ENCODE measurements around the gene MEGF11.

The MEGF11 gene

DNA sequence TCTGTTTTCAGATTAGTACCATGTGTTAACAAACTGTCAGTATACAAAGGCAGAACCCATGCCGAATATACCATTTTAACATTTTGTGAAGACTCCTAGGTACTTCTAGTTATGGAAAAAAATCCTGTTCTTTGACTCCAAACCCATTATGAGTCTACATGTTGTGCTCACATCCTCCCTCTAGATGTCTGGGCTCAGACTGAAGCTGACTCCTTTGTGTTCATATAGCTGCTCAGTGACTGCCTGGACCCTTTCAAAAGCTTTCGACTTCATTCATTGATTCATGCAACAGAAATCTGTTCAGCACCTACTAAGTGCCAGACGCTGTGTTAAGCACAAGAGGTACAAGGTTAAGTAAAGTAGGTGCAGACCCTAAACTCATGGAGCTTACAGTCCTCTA is 60.5 kb downstream of the MEGF11 start:
- Mint-ChIP-seq H3K4me1 (peaks cover 3% of the 10 kb centered on the region), H3K36me3 (no peaks in the 10 kb centered on the region), H3K9me3 (no peaks in the 10 kb centered on the region), H3K4me3 (no peak overlapping the region), H3K27ac (no peak overlapping the region), H3K27me3 (peaks cover 13% of the 10 kb centered on the region)
- DNase-seq (ENCODE audit: low spot score in 2 of 2) (no peak), ATAC-seq (ENCODE audit: low read depth) (no peak)

DNA sequence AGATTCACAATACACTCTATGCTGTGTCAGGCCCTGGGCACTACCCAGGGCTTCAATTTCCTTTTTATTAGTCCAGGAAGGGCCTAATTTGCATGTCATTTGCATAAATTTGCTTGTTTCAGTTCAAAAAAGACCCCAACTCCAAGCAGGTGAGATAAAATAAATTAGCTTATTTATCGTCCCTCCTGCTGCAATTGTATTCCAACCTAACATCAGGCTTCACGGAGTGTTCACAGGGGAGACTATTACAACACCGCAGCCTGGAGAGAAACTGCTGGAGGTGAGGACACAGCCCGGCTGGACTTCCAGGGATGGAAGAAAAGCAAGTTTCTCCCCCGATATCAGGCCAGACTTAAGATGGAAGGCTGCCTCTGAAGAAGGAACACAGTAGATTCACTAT is 62.8 kb downstream of the MEGF11 start:
- Mint-ChIP-seq H3K27me3 (peaks cover 13% of the 10 kb centered on the region), H3K36me3 (no peaks in the 10 kb centered on the region), H3K4me3 (no peak overlapping the region), H3K27ac (no peak overlapping the region), H3K4me1 (peaks cover 3% of the 10 kb centered on the region), H3K9me3 (no peaks in the 10 kb centered on the region)
- no peak for DNase-seq (ENCODE audit: low spot score in 2 of 2)
- no peak for ATAC-seq (ENCODE audit: low read depth)

DNA sequence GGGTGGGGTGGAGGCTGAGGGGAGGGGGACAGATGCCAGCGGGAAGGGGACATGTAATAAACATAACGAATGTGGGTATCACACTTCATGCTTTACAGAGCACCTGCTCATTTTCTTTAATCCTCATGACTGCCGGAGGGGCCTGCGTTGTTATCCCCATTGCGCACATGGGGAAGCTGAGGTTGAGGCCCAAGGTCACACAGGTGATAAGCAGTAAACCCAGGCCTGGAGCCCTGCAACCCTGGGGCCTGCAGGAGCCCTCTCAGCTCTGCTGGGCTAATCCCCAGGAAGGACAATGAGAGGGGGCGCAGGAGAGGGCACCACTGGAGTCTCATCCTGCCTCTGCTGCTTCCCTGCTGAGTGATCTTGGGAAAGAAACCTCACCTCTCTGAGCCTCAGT is 64.3 kb downstream of the MEGF11 start:
- peaks cover 22% of the 10 kb centered on the region for H3K27me3 Mint-ChIP-seq
- no peak overlapping the region for H3K27ac Mint-ChIP-seq
- H3K9me3 Mint-ChIP-seq = no peaks in the 10 kb centered on the region
- no peak for DNase-seq (ENCODE audit: low spot score in 2 of 2)
- peaks cover 3% of the 10 kb centered on the region for H3K4me1 Mint-ChIP-seq
- no peak overlapping the region for H3K4me3 Mint-ChIP-seq
- no peak for ATAC-seq (ENCODE audit: low read depth)
- H3K36me3 Mint-ChIP-seq = no peaks in the 10 kb centered on the region

DNA sequence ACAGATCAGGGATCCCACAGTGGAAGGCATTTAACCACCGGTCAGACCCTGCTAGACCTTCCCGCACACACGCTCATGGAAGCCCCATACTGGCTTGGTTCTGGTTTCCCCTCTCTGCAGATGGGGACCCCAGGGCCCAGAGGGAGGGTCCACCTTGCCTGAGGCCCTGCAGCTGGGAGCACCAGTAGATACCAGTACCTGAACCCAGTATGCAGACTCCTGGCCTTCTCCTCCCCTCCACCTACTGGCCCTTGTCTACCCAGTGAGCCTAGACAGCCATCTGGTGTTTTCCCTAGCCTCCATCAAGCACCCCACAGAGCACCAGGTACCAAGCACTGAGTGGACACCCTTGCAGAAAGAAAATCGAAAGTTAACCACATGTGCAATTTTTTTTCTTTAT is 65.1 kb downstream of the MEGF11 start:
- peaks cover 3% of the 10 kb centered on the region for H3K4me1 Mint-ChIP-seq
- no peak overlapping the region for H3K4me3 Mint-ChIP-seq
- DNase-seq (ENCODE audit: low spot score in 2 of 2) (no peak), ATAC-seq (ENCODE audit: low read depth) (no peak)
- H3K36me3 Mint-ChIP-seq = no peaks in the 10 kb centered on the region
- H3K27ac Mint-ChIP-seq = no peak overlapping the region
- peaks cover 25% of the 10 kb centered on the region for H3K27me3 Mint-ChIP-seq
- H3K9me3 Mint-ChIP-seq = no peaks in the 10 kb centered on the region

DNA sequence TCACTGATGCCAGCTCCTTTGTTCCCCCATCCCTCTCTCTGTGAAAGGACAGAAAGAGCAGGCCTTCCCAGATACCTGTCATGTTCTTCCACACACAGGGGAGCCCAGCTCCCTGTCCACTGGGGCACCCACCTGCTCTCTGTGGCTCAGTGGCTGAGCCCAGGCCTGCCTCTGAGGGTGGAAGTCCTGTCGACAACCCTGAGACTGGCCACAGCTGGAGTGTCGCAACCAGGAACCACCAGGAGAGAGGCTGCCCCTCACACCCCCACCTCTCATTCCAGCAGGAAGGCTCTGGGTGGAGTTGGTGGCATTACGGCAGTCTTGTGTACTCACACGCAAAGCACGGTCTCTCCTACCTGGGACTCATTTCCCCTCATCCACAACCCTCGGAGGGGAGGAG is 66.3 kb downstream of the MEGF11 start:
- Mint-ChIP-seq H3K4me1 (peaks cover 3% of the 10 kb centered on the region), H3K36me3 (no peaks in the 10 kb centered on the region), H3K9me3 (no peaks in the 10 kb centered on the region), H3K27ac (no peak overlapping the region), H3K27me3 (peaks cover 27% of the 10 kb centered on the region), H3K4me3 (no peak overlapping the region)
- ATAC-seq (ENCODE audit: low read depth) (no peak), DNase-seq (ENCODE audit: low spot score in 2 of 2) (no peak)

DNA sequence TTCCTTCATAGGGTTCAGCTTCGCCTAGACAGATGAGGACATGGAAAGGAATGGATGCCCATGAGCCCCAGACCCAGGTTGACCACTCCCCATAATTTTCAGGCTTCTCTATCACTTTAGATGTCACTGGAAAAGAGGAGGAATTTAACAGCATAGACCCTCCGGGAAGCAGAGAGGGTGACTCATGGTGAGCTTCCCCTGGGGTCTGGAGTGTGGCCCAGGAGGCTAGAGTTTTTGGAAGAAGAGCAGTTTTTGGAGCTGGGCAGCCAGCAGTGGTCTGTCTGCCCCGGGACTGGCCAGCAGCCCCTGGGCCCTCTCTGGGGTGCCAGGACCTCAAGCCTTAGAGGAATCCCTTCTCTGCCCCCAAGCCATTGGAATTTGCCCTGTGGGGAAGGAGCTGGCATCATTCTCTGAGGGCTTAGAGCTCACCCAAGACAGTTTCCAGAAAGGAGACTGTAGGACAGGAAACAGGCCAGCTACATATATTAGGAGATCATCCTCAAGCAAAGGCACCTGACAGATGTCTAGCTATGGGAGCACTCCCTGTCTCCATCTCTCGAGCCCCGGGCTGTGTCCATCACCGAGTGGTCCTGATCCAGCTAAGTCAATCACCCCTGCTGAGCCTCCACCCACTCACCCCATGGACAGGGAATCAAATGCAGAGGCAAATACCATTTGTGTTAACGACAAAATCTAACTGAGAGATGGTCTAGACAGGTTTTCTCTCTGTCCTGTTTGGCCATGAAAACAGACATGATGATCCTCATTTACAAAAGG is 67.3 kb downstream of the MEGF11 start:
- Mint-ChIP-seq H3K27me3 (peaks cover 31% of the 10 kb centered on the region), H3K27ac (no peak overlapping the region), H3K9me3 (no peaks in the 10 kb centered on the region), H3K36me3 (no peaks in the 10 kb centered on the region), H3K4me3 (no peak overlapping the region), H3K4me1 (peaks cover under 1% of the 10 kb centered on the region)
- ATAC-seq (ENCODE audit: low read depth) = no peak
- DNase-seq (ENCODE audit: low spot score in 2 of 2) = no peak

DNA sequence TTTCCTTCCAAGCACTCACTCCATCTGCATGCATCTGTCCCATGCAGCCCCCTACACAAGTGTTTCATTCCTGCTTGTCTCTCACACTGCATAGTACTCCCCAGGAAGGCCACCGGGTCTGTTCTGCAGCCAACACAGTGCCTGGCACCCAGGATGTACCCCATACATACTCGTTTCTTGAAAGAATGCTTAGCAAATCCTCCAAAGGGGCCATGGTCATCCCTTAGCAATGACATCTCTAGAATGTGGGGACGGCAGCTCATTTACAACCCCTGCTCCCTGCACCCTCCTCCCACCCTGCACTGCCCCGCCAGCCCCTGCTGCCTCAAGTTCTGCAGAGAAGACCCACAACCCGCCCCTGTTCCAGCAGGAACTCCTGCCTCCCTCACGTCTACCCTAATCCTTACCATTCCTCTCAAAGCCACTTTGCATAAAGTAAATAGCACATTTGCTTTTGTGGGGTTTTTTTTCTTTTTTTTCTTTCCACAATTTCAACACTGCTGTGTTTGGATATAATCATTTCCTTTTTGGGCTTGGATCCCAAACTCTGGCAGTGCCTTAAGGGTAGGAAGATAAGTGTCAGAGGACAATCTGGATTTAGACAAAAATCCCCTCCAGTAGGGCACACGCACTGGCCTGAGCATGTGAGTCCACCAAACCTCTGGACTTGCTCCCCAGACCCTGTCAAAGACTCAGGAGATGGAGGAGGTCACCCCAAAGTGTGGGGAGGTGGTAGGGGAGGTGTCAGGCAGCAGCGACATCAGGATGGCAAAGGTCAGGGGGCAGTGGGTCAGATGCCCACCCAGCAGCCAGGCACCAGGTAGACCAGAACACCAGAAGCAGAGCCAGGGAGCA is 68.4 kb downstream of the MEGF11 start:
- Mint-ChIP-seq H3K4me3 (no peak overlapping the region), H3K9me3 (no peaks in the 10 kb centered on the region), H3K36me3 (no peaks in the 10 kb centered on the region), H3K27me3 (peaks cover 34% of the 10 kb centered on the region), H3K27ac (no peak overlapping the region), H3K4me1 (no peaks in the 10 kb centered on the region)
- ATAC-seq (ENCODE audit: low read depth) = no peak
- no peak for DNase-seq (ENCODE audit: low spot score in 2 of 2)

DNA sequence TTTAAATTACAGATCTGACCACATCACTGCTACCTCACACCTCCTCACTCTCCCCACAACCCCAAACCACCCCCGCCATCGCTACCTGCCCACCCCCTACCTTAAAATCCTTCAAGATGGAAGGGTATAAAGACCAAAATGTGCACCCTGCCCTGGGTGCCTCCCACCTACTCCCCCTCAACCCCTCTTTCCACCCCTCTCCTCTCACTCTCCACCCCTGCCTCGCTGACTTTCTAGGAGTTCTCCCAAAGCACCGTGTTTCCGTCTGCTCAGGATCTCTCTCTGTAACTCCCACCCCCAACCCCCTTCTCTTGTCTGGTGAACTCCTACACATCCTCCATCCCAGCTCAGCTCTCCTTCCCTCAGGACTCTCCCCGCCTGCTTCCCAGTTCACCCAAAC is 69.1 kb downstream of the MEGF11 start:
- H3K27me3 Mint-ChIP-seq = peaks cover 35% of the 10 kb centered on the region
- no peak for ATAC-seq (ENCODE audit: low read depth)
- no peaks in the 10 kb centered on the region for H3K9me3 Mint-ChIP-seq

DNA sequence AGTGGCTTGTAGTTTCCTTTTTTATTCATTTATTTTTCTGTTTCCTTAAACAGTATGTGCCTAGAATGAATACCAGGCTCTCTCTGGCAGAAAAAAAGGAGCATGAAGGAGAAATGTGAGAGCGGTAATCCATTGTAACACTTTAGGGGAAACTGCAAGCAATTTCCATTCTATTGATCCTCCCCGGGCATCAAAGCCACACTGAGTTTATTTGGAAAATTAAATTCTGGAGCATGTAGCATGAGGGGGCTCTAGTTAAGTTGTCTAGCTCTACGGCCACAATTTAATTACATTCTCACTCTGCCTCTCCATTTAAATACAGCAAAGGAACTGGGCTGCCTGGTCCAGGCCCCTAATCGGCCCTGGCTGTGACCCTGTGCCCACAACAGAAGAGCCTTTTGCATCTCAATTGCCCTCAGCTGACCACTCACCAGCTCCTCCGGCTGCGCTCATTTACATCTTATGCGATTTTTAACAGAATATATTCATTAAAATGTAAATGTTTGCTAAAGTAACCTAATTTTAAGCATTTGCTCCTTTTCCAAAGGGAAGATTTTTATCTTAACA is 72.9 kb downstream of the MEGF11 start:
- H3K36me3 Mint-ChIP-seq = no peaks in the 10 kb centered on the region
- H3K27ac Mint-ChIP-seq = no peak overlapping the region
- no peak for DNase-seq (ENCODE audit: low spot score in 2 of 2)
- H3K4me1 Mint-ChIP-seq = peaks cover 7% of the 10 kb centered on the region
- peaks cover 27% of the 10 kb centered on the region for H3K27me3 Mint-ChIP-seq
- H3K4me3 Mint-ChIP-seq = no peak overlapping the region
- H3K9me3 Mint-ChIP-seq = no peaks in the 10 kb centered on the region
- ATAC-seq (ENCODE audit: low read depth) = no peak

More for the DNA sequence above, 69.1 kb downstream of the MEGF11 start:
- no peak overlapping the region for H3K4me3 Mint-ChIP-seq
- DNase-seq (ENCODE audit: low spot score in 2 of 2) = no peak
- H3K4me1 Mint-ChIP-seq = no peaks in the 10 kb centered on the region
- H3K27ac Mint-ChIP-seq = no peak overlapping the region
- H3K36me3 Mint-ChIP-seq = no peaks in the 10 kb centered on the region

DNA sequence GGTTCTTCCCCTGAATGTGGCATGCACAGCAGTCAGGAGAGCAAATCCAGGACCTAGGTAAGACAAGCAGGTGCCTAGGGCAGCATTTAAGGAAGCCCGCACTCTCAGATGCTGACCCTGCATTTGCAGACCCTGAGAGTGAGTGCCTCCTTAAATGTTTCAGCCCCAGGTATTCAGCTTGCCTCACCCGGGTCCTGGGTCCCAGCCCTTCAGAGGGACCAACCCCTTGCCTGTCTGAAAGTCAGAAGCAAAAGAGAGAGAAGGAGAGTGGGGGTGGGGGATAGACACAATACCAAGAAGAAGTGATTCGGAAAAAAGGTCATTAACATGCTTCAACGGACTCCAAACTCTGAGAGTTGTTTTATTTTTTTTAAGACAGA is 75.0 kb downstream of the MEGF11 start:
- Mint-ChIP-seq H3K27ac (no peak overlapping the region), H3K4me1 (peaks cover 7% of the 10 kb centered on the region), H3K27me3 (peaks cover 19% of the 10 kb centered on the region), H3K36me3 (no peaks in the 10 kb centered on the region), H3K4me3 (no peak overlapping the region), H3K9me3 (no peaks in the 10 kb centered on the region)
- ATAC-seq (ENCODE audit: low read depth) = no peak
- DNase-seq (ENCODE audit: low spot score in 2 of 2) = no peak

DNA sequence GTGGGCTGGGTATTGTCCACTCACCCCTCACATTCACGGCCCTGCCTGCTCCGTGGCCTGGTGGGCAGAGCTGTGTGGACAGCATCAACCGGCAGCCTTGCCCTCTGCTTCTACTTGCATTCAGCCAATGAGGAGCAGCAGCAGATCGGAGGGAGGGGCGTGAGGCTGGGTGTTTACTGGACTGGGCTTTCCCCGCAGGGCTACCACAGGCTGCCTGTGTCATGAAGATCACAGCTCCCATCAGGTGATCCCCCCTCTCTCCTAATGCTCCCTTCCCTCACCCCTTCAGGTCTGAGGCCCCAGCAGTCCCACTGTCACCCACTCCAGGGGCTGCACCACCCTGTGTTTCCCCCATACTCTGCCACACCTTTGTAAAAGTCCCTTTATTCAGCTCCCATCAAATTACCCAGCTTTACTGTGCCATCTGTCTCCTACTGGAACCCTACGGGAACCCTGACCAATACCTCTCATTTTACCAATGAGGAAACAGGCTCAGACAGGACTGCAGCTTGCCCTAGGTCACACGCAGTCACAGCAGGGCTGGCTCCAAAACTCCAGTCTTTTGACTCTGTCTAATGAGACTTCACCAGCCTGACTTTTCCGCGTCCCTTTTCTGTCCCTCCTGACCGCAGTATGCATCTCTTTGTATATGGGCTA is 81.1 kb downstream of the MEGF11 start:
- Mint-ChIP-seq H3K27me3 (peaks cover 16% of the 10 kb centered on the region), H3K4me1 (no peaks in the 10 kb centered on the region), H3K27ac (no peak overlapping the region), H3K4me3 (no peak overlapping the region), H3K36me3 (peaks cover 1% of the 10 kb centered on the region), H3K9me3 (no peaks in the 10 kb centered on the region)
- DNase-seq (ENCODE audit: low spot score in 2 of 2) (no peak), ATAC-seq (ENCODE audit: low read depth) (no peak)

DNA sequence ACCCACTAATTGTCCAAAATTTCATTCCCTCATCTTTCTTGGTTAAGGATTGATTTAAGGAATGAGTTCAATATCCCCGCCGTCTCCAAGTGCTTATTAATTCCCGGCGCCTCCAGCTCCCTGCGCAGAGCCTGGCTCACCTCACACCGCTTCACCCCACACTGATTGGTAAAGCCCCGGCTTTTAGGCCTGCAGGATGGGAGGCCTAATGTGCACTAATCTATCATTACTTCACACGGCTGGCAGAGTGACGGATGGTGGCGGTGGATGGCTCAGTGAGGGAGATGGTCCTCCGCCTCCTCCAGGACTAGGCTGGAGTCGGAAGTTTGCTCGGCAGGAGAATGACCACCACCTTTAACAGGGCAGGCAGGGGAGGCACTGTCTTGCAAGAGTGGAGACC is 81.7 kb downstream of the MEGF11 start:
- H3K9me3 Mint-ChIP-seq = no peaks in the 10 kb centered on the region
- no peak overlapping the region for H3K27ac Mint-ChIP-seq
- peaks cover 1% of the 10 kb centered on the region for H3K36me3 Mint-ChIP-seq
- no peak overlapping the region for H3K4me3 Mint-ChIP-seq
- no peaks in the 10 kb centered on the region for H3K4me1 Mint-ChIP-seq
- ATAC-seq (ENCODE audit: low read depth) (no peak), DNase-seq (ENCODE audit: low spot score in 2 of 2) (no peak)
- peaks cover 16% of the 10 kb centered on the region for H3K27me3 Mint-ChIP-seq

DNA sequence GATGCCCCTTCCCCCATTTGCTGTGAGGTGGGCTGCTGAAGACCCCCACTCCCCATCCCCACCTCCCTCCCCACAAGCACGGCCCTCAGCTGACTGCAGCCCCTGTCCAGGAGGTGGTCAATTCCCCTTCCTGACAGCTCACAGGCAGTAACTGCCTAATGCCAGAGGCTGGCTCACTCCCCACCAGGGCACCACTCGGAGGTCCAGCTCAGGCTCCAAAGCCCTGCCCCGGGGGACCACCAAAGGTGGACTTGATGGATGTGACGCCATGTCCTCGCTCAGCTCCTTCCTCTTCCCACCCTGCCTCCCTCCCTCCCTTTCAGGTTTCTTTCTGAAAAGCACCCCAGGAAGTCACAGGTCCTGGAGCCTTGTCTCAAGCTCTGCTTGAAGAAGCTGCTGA is 82.8 kb downstream of the MEGF11 start:
- DNase-seq (ENCODE audit: low spot score in 2 of 2) = no peak
- Mint-ChIP-seq H3K4me3 (no peak overlapping the region), H3K9me3 (no peaks in the 10 kb centered on the region), H3K36me3 (peaks cover 1% of the 10 kb centered on the region), H3K4me1 (no peaks in the 10 kb centered on the region), H3K27ac (no peak overlapping the region), H3K27me3 (peaks cover 20% of the 10 kb centered on the region)
- no peak for ATAC-seq (ENCODE audit: low read depth)

DNA sequence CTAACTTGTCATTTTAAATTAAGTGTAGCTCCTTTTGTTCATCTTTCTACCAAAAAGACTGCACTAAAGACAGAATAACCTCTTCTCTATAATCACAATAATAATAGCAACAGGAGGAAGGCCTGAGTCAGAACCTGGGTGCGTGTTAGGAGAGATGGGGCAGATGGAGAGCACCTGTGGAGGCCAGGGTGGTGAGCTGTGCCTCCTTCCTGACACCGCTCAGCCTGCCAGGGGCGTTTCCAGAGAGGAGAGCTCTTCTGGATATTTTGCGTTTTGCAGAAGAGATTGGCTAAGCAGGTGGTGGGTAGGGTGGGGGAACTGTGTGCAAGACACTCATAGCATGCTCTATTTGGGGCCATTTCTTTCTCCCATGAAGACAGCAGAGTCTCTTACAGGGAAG is 83.5 kb downstream of the MEGF11 start:
- Mint-ChIP-seq H3K27ac (no peak overlapping the region), H3K36me3 (peaks cover 1% of the 10 kb centered on the region), H3K4me3 (no peak overlapping the region), H3K27me3 (peaks cover 18% of the 10 kb centered on the region), H3K4me1 (no peaks in the 10 kb centered on the region), H3K9me3 (no peaks in the 10 kb centered on the region)
- DNase-seq (ENCODE audit: low spot score in 2 of 2) = no peak
- ATAC-seq (ENCODE audit: low read depth) = no peak
